HEK293T (cell line): Measurements from ENCODE around the gene C19orf73.

Experiments used
- BHLHE40 ChIP-seq: fragments of 450-650 bp; IDR thresholded peaks from 2 replicates; pipeline ENCODE4 v1.6.1; 2016; ENCODE audit warnings: mild to moderate bottlenecking, moderate library complexity, borderline replicate concordance
- CTBP1 ChIP-seq: fragments of 450-650 bp; IDR thresholded peaks from 2 replicates; pipeline ENCODE4 v1.6.1; 2016; ENCODE audit warnings: borderline replicate concordance
- ELF4 ChIP-seq: fragments of 450-650 bp; IDR thresholded peaks from 2 replicates; pipeline ENCODE4 v1.6.1; 2017; ENCODE audit warnings: antibody characterized with exemption
- FOXK2 ChIP-seq: fragments of 450-650 bp; IDR thresholded peaks from 2 replicates; pipeline ENCODE4 v1.6.1; 2016; ENCODE audit warnings: mild to moderate bottlenecking
- FOXM1 ChIP-seq: fragments of 450-650 bp; IDR thresholded peaks from 2 replicates; pipeline ENCODE4 v1.6.1; 2017; ENCODE audit warnings: mild to moderate bottlenecking, borderline replicate concordance
- HDGF ChIP-seq: fragments of 450-650 bp; IDR thresholded peaks from 2 replicates; pipeline ENCODE4 v1.6.1; 2017; ENCODE audit warnings: antibody characterized with exemption, borderline replicate concordance
- NFRKB ChIP-seq: fragments of 450-650 bp; IDR thresholded peaks from 2 replicates; pipeline ENCODE4 v1.6.1; 2016; ENCODE audit warnings: mild to moderate bottlenecking, moderate library complexity
- SUZ12 ChIP-seq: fragments of 450-650 bp; IDR thresholded peaks from 2 replicates; pipeline ENCODE4 v1.6.1; 2016; ENCODE audit warnings: mild to moderate bottlenecking
- TF ChIP-seq, protein P1 (sequence below): fragments of 450-650 bp; IDR thresholded peaks from 2 replicates; pipeline ENCODE4 v1.6.1; 2016

DNA sequence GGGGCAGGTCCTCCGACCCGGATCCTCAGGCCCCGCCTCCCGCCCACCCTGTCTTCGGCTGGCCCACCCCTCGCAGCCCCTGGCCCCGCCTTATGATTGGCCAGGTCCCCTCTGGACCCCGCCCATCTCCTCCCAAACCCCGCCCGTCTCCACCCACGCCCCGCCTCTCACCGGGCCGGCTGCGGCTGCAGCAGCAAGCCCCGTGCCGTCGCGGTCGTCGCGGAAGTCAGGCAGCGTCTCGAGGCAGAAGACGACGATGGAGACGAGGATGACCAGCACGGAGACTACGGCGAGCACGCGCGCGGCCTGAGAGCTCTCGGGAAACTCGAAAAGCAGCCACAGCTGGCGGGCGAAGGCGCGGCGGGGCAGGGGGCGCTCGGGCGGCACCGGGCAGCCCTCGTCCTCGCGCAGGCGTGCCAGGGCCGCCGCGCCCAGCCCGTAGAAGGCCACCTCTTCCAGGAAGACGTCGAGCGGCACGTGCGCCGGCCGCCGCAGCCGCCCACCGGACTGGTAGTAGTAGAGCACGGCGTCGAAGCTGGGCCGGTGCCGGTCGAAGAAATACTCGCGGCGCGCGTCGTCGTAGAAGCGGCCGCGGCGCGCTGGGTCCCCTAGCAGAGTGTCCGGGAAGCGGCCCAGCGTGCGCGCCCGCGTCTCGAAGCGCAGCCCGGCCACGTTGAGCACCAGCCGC lies 46.9 kb downstream of the C19orf73 start:
- TF ChIP-seq ELF4 (no peak), CTBP1 (no peak), FOXK2 (no peak), HDGF (no peak), BHLHE40 (no peak), SUZ12 (no peak), FOXM1 (no peak), NFRKB (no peak)
- TF ChIP-seq, protein P1, sequence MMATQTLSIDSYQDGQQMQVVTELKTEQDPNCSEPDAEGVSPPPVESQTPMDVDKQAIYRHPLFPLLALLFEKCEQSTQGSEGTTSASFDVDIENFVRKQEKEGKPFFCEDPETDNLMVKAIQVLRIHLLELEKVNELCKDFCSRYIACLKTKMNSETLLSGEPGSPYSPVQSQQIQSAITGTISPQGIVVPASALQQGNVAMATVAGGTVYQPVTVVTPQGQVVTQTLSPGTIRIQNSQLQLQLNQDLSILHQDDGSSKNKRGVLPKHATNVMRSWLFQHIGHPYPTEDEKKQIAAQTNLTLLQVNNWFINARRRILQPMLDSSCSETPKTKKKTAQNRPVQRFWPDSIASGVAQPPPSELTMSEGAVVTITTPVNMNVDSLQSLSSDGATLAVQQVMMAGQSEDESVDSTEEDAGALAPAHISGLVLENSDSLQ: no peak
